HTERT RPE-1 (cell line): ENCODE data around the gene WDR47.
"Not testable (repeated sequence)": the region's sequence is repeated elsewhere in the genome, so short reads cannot be mapped to it uniquely, and the experiment has no call there.

Experiments used
- in situ Hi-C: fragments of 300-500 bp; cut with MboI; formaldehyde crosslinking; loops from 4 replicates; pipeline ENCODE4 v1.14.3; 2020; ENCODE audit warnings: low sequenced_read_pairs

The WDR47 gene

DNA sequence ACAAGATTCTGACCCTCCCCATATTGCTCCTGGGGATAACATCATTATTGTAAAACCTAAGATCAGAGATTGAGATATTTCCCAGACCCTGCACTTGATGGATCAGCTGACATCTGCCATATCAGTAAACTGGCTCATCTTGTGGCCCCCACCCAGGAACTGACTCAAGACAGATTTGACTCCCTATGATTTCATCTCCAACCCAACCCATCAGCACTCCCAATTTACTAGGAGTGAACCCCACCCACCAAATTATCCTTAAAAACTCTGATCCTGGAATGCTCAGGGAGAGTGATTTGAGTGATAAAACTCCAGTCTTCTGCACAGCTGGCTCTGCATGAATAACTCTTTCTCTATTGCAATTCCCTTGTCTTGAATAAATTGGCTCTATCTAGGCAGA lies 72.6 kb downstream of the WDR47 start:
- in situ Hi-C loops: no loop called here

DNA sequence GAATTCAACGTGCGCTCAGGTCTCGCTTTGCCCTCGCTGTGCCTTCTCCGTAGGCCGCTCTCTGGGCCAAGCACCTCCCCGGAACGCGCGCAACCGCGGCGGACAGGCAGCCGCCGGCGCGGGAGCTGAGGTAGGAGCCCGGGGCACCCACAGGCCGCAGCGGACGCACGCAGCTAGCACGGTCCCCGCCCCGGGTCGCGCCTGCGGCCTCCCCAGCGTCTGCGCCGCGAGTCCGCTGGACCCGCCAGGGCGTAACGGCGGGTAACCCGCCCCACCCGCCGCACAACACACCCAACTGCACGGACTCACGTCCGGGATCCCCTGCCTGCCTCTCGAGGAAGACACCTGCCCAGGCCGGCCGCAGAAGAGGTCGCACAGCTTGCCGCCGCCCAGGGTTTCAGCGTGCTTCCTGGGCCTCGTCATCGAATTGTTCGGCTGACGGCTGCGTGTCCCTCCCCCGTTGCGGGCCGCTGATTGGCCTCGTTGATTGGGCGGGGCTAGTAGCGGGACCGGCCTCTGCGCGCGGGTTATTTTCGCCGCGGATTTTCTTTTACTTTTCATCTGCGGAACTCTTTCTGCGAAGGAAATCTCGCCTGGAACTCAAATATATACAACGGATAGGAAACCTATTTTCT lies 78.7 kb downstream of the WDR47 start, which contains the start of gene CLCC1:
TSS of gene CLCC1 (minus strand) at position 433 of the 635 bp plus-strand sequence. CDS start 13,047 bp downstream, outside the sequence.
- in situ Hi-C loops: no loop called here

- in situ Hi-C loops: no loop called here
Observed at GRCh38 chr1:108962681-108963051, 79.2 kb downstream of the WDR47 start.

GRCh38 chr1:108961752-108962486 lies 80.0 kb downstream of the WDR47 start:
- in situ Hi-C loops: no loop called here

DNA sequence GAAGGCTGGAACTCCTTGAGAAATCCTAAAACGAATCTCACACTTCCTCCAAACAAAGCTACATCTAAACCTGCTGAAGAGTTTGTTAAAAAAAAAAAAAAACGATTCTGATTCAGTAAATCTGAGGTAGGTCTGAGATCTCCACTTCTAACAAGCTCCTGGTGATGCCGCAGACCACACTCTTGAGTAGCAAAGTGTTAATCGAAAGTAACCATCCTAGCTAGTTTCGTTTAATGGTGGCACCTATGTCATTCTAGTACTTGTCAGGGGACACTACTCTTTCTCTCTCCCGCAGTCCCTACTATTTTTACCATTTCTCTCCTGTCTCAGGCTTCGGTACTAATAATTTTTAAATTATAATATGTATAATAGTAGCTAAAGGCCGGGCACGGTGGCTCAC lies 80.7 kb downstream of the WDR47 start:
- in situ Hi-C loops: no loop called here

DNA sequence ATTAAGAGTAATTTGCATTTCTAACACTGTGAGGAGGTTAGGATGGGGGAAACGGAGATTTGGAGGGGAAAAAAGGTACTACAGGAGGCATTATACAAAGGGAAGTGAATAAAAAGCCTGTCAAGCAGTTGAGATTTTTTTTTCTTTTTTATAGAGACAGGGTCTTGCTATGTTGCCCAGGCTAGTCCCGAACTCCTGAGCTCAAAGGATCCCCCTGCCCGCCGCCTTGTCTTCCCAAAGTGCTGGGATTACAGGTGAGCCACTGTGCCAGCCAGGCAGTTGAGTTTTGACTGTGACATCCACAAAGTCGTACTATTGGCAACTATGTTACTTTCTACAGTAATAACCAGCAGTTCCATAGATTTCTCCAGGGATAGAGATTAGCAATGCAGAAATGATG lies 81.2 kb downstream of the WDR47 start:
- in situ Hi-C loops: no loop called here

- in situ Hi-C loops: no loop called here
Observed at GRCh38 chr1:108957888-108958287, 84.0 kb downstream of the WDR47 start.

GRCh38 chr1:108955881-108956280 lies 86.0 kb downstream of the WDR47 start:
- in situ Hi-C loops: no loop called here

DNA sequence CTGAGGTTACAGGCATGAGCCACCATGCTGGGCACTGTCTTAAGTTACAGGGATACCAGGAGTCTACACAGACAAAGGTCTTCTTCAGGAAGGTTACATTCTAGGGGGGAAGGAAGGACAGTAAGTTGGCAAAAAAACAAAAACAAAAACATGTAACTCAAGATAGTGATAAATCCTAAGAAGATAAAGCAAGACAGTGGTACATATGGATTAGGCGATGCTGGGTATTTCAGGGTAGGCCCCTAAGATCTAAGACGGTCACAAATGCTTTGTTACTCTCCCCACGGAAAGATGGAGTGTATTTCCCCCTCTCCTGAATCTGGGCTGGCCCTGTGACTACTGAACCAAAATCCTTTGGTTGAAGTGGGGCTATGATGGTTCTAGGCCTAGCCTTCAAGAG lies 86.8 kb downstream of the WDR47 start:
- in situ Hi-C loops: no loop called here

GRCh38 chr1:108953452-108953851 lies 88.5 kb downstream of the WDR47 start:
- in situ Hi-C loops: no loop called here

DNA sequence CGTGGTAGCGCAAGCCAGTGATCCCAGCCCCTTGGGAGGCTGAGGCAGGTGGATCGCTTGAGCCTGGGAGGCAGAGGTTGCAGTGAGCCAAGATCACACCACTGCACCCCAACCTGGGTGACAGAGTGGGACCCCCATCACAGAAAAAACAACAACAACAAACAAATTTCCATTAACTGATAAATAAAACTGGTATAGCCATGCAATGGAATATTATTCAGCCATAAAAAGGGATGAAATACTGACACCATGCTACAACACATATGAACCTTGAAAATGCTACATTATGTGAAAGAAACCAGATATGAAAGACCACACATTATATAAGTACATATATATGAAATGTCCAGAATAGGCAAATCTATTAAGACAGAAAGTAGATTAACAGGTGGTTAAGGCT lies 90.7 kb downstream of the WDR47 start:
- in situ Hi-C loops: no loop called here

GRCh38 chr1:108949044-108949443 lies 92.9 kb downstream of the WDR47 start:
- in situ Hi-C loops: no loop called here

GRCh38 chr1:108947871-108948525 lies 93.9 kb downstream of the WDR47 start:
- in situ Hi-C loops: no loop called here

DNA sequence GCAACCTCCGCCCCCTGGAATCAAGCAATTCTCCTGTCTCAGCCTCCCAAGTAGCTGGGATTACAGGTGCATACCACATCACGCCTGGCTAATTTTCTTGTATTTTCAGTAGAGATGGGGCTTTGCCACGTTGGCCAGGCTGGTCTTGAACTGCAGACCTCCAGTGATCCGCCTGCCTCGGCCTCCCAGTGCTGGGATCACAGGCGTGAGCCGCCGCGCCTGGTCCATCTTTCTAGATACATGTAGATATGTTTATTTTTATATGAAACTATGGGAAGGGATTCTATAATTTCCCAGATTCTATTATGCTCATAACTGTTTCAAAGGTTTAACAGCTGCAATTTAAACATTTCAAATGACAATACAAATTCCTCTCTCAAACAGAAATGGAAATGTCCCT lies 105.7 kb downstream of the WDR47 start:
- in situ Hi-C loops: no loop called here

- in situ Hi-C loops: no loop called here
Observed at GRCh38 chr1:108933944-108934343, 108.0 kb downstream of the WDR47 start.

DNA sequence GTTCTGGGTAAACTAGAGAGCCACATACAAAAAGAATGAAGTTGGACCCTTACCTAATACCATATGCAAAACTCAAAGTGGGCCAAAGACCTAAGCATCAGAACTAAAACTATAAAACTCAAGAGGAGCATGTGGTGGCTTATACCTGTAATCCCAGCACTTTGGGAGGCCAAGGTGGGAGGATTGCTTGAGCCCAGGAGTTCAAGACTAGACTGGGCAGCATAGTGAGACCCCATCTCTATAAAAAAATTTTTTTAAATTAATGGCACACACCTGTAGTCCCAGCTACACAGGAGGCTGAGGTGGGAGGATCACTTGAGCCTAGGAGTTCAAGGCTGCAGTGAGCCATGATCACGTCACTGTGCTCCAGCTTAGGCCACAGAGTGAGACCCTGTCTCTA lies 114.3 kb downstream of the WDR47 start:
- in situ Hi-C loops: not testable (repeated sequence)

GRCh38 chr1:108925920-108926319 lies 116.0 kb downstream of the WDR47 start:
- in situ Hi-C loops: no loop called here
